GM21825 (cell line): ENCODE results near the gene OAS3.

ENCODE experiments used
- ATAC-seq: cut with Tn5 transposase; IDR thresholded peaks from one replicate; pipeline ENCODE4 v1.9.1; 2021; ENCODE audit warnings: mild to moderate bottlenecking, moderate library complexity; ENCODE audit not compliant: unreplicated experiment

OAS3 gene

DNA sequence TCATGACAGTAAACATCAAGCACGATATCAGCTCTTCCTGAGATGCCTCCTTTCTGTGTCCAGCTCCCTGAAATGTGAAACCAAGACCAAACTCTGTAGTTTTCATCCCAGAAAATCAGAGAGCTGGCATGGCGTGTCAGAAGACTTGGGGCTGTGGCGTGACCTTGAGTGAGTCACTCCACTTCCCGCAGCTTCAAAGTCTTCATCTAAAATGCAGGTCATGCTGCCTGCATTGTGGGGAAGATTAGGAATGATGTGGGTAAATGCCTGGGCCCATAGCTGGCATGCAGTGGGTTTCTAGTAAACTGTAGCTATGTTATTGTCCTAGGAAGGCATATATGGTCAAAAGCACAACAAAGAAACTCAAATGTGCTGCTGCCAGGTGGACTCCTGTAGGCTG, 68.9 kb downstream of the OAS3 start:
- no peak for ATAC-seq

DNA sequence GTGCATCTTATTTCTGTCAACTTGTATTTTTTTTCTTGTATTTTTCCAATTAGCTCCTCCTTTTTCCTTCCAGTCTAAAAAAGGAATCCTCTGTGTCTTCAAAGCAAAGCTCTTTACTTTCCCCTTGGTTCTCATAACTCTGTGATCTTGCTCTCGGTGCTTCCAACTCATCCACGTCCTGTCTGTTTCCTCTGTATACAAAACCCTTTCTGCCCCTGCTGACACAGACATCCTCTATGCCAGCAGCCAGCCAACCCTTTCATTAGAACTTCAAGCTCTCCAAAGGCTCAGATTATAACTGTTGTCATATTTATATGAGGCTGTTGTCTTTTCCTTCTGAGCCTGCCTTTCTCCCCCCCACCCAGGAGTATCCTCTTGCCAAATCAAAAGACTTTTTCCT, 72.4 kb downstream of the OAS3 start:
- ATAC-seq: no peak

DNA sequence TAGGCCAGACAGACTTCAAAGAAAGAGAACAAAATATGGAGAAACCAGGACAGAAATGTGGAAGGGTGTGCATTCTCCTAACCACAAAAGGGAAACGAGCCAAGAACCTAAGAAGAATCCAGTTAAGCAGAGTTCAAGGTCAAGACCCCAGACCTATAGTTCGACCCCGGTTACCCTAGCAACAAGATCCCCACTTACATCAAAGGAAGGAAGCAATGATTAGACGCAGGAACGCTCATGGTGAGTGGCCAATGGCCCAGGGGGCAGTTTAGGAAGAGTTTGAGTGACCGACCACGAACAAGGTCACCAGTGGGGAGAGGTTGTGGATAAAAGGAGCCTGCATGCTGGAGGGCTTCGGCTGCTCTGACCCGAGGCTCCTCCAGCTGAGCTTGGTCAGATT, 76.3 kb downstream of the OAS3 start:
- no peak for ATAC-seq

- no peak for ATAC-seq
These were observed 78.5 kb downstream of the OAS3 start for GRCh38 chr12:113016796-113017195.

GRCh38 chr12:113019025-113019424, 80.8 kb downstream of the OAS3 start:
- no peak for ATAC-seq

DNA sequence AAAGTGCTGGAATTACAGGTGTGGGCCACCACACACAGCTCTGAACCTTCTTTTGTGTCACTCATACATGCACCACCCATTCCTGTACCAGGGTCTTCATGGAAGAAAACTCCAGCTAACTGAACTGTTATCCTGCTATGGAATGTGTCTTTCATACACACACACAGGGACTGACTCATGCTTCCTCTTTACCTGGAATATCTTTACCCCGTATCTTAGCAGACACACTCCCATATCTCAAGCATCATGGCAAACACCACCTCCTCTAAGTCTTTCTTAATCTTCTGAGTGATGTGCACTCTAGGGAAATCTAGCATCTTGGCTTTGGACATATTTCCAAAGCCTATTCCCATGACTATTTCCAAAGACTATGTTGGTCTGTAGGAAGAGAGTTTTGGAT, 83.2 kb downstream of the OAS3 start:
- no peak for ATAC-seq
